HEK293 (cell line): ENCODE results near the gene TMEM79.

Source experiments
- CTCF ChIA-PET: fragments of 350-600 bp; formaldehyde crosslinking; extraction: SDS; loops from one replicate; lab custom pipeline; 2021; ENCODE audit warnings: antibody characterized with exemption; lab: Yijun Ruan, JAX
- POLR2A ChIA-PET: fragments of 300-600 bp; formaldehyde crosslinking; extraction: SDS; loops from one replicate; lab custom pipeline; 2020; ENCODE audit warnings: antibody characterized with exemption, inconsistent platforms; lab: Yijun Ruan, JAX
- H3K27ac ChIP-seq: fragments of 200-500 bp; sonication (Bioruptor generic); 2 replicates; pipeline ENCODE4 v1.5.1; 2014; ENCODE audit warnings: low read depth, low read length, control low read depth, inconsistent platforms; ENCODE audit errors: extremely low read depth
- H3K36me3 ChIP-seq, 2 experiments: fragments of 200-500 bp in 1 of 2; sonication (Bioruptor generic) in 1 of 2; 1 replicate in 1 of 2; 2 replicates in 1 of 2; pipeline ENCODE4 v1.5.1; 2014 to 2017; ENCODE audit warnings: inconsistent platforms in 2 of 2, low read length in 2 of 2; ENCODE audit not compliant: control insufficient read depth in 2 of 2, insufficient read depth in 1 of 2
- H3K4me1 ChIP-seq: fragments of 200-500 bp; sonication (Bioruptor generic); 2 replicates; pipeline ENCODE4 v1.5.1; 2014; ENCODE audit warnings: mild to moderate bottlenecking, low read length, inconsistent platforms; ENCODE audit not compliant: control insufficient read depth, insufficient read depth
- H3K4me3 ChIP-seq: 2 replicates; pipeline ENCODE4 v1.5.1; 2011; ENCODE audit warnings: low read depth, mild to moderate bottlenecking, control low read depth, low read length, moderate library complexity
- H3K9me3 ChIP-seq: fragments of 200-500 bp; sonication (Bioruptor generic); 2 replicates; pipeline ENCODE4 v1.5.1; 2014; ENCODE audit warnings: low read depth, low read length, inconsistent platforms; ENCODE audit not compliant: control insufficient read depth, insufficient read depth
- BCL11B ChIP-seq: fragments of 450-650 bp; formaldehyde crosslinking; IDR thresholded peaks from 2 replicates; pipeline ENCODE4 v1.5.1; 2016; ENCODE audit warnings: low read depth, missing biosample characterization, missing genetic modification characterization
- GLI4 ChIP-seq: fragments of 450-650 bp; formaldehyde crosslinking; IDR thresholded peaks from 2 replicates; pipeline ENCODE4 v1.5.1; 2016; ENCODE audit warnings: missing biosample characterization, missing genetic modification characterization
- GLIS1 ChIP-seq: fragments of 450-650 bp; formaldehyde crosslinking; IDR thresholded peaks from 2 replicates; pipeline ENCODE4 v1.5.1; 2016; ENCODE audit warnings: missing biosample characterization, missing genetic modification characterization
- IKZF3 ChIP-seq: fragments of 450-650 bp; IDR thresholded peaks from 2 replicates; pipeline ENCODE4 v1.5.0; 2018; ENCODE audit warnings: missing biosample characterization, mild to moderate bottlenecking, missing genetic modification characterization, moderate library complexity
- KLF8 ChIP-seq: fragments of 450-650 bp; formaldehyde crosslinking; IDR thresholded peaks from 2 replicates; pipeline ENCODE4 v1.5.1; 2016; ENCODE audit warnings: missing biosample characterization, missing genetic modification characterization
- MZF1 ChIP-seq: fragments of 450-650 bp; formaldehyde crosslinking; IDR thresholded peaks from 2 replicates; pipeline ENCODE4 v1.5.1; 2017; ENCODE audit warnings: missing biosample characterization, missing genetic modification characterization, borderline replicate concordance
- SCRT1 ChIP-seq: fragments of 450-650 bp; formaldehyde crosslinking; IDR thresholded peaks from 2 replicates; pipeline ENCODE4 v1.5.1; 2016; ENCODE audit warnings: missing biosample characterization, missing genetic modification characterization, borderline replicate concordance
- ZFP37 ChIP-seq: fragments of 450-650 bp; formaldehyde crosslinking; IDR thresholded peaks from 2 replicates; pipeline ENCODE4 v1.5.1; 2016; ENCODE audit warnings: missing biosample characterization, missing genetic modification characterization
- ZNF114 ChIP-seq: fragments of 450-650 bp; formaldehyde crosslinking; IDR thresholded peaks from 2 replicates; pipeline ENCODE4 v1.5.0; 2017; ENCODE audit warnings: missing biosample characterization, missing genetic modification characterization
- ZNF2 ChIP-seq: fragments of 450-650 bp; formaldehyde crosslinking; IDR thresholded peaks from 2 replicates; pipeline ENCODE4 v1.5.1; 2016; ENCODE audit warnings: missing biosample characterization, missing genetic modification characterization
- ZNF354C ChIP-seq: fragments of 450-650 bp; formaldehyde crosslinking; IDR thresholded peaks from 2 replicates; pipeline ENCODE4 v1.5.1; 2016; ENCODE audit warnings: missing biosample characterization, missing genetic modification characterization, low read depth, borderline replicate concordance
- ZNF394 ChIP-seq: fragments of 450-650 bp; formaldehyde crosslinking; IDR thresholded peaks from 2 replicates; pipeline ENCODE4 v1.5.1; 2016; ENCODE audit warnings: missing biosample characterization, missing genetic modification characterization, mild to moderate bottlenecking, moderate library complexity, borderline replicate concordance
- ZNF660 ChIP-seq: fragments of 450-650 bp; IDR thresholded peaks from 2 replicates; pipeline ENCODE4 v1.5.1; 2018; ENCODE audit warnings: missing biosample characterization, mild to moderate bottlenecking, missing genetic modification characterization
- ZNF670 ChIP-seq: fragments of 450-650 bp; formaldehyde crosslinking; IDR thresholded peaks from 2 replicates; pipeline ENCODE4 v1.5.1; 2016; ENCODE audit warnings: missing biosample characterization, missing genetic modification characterization, low read depth
- ZNF792 ChIP-seq: fragments of 450-650 bp; formaldehyde crosslinking; IDR thresholded peaks from 2 replicates; pipeline ENCODE4 v1.5.1; 2016; ENCODE audit warnings: missing biosample characterization, missing genetic modification characterization
- ZXDB ChIP-seq: fragments of 450-650 bp; formaldehyde crosslinking; IDR thresholded peaks from 2 replicates; pipeline ENCODE4 v1.5.1; 2016; ENCODE audit warnings: missing biosample characterization, missing genetic modification characterization
- TF ChIP-seq, protein P1 (sequence below): fragments of 450-650 bp; formaldehyde crosslinking; IDR thresholded peaks from 2 replicates; pipeline ENCODE4 v1.5.1; 2016; ENCODE audit warnings: missing biosample characterization, missing genetic modification characterization, borderline replicate concordance
- TF ChIP-seq, protein P2 (sequence below): fragments of 450-650 bp; formaldehyde crosslinking; IDR thresholded peaks from 2 replicates; pipeline ENCODE4 v1.5.1; 2017; ENCODE audit warnings: missing biosample characterization, missing genetic modification characterization
- TF ChIP-seq, protein P3 (sequence below): fragments of 450-650 bp; formaldehyde crosslinking; IDR thresholded peaks from 2 replicates; pipeline ENCODE4 v1.5.1; 2016; ENCODE audit warnings: missing biosample characterization, missing genetic modification characterization
- TF ChIP-seq, protein P4 (sequence below): fragments of 450-650 bp; formaldehyde crosslinking; IDR thresholded peaks from 2 replicates; pipeline ENCODE4 v1.5.1; 2016; ENCODE audit warnings: missing biosample characterization, missing genetic modification characterization
- TF ChIP-seq, protein P5 (sequence below): fragments of 450-650 bp; formaldehyde crosslinking; IDR thresholded peaks from 2 replicates; pipeline ENCODE4 v1.5.1; 2016; ENCODE audit warnings: missing biosample characterization, missing genetic modification characterization
- TF ChIP-seq, protein P6 (sequence below): fragments of 450-650 bp; formaldehyde crosslinking; IDR thresholded peaks from 2 replicates; pipeline ENCODE4 v1.5.1; 2016; ENCODE audit warnings: missing biosample characterization, missing genetic modification characterization

Gene TMEM79

DNA sequence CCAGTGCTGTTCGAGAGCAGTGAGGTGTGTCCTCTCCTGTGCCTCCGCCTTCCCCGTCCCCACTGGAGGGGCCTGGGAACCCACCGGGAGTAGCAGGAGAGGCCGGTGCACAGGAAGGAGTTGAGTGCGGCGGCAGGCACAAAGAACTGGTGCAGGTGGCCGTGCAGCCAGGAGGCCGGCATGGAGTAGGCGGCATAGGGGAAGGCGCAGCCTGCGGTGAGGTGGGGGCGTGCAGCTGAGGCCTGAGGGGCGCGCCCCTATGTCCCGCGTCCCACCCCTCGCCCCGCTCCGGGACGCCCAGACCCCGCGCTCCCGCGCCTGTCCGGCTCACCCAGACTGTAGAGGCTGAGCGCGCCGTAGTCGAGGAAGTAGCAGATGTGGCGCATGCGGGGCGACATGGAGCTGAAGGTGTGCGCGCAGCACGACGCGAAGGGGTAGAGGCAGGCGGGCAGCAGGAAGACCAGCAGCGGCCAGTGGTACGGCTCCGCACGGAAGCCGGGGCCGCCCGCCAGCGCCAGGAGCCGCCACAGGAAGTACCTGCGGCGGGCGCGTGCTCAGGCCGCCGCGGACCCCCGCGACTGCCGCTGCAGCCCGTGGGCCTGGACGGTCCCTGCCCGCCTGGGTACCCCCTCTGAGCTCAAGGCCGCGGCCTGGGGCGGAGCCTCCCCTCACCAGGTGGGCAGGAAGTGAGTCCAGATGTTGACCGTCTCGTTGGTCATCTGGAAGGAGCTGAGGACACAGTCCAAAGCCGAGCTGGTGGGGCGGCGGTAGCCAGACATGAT, 38.5 kb upstream of the TMEM79 start (continued):
- TF ChIP-seq, protein P1, sequence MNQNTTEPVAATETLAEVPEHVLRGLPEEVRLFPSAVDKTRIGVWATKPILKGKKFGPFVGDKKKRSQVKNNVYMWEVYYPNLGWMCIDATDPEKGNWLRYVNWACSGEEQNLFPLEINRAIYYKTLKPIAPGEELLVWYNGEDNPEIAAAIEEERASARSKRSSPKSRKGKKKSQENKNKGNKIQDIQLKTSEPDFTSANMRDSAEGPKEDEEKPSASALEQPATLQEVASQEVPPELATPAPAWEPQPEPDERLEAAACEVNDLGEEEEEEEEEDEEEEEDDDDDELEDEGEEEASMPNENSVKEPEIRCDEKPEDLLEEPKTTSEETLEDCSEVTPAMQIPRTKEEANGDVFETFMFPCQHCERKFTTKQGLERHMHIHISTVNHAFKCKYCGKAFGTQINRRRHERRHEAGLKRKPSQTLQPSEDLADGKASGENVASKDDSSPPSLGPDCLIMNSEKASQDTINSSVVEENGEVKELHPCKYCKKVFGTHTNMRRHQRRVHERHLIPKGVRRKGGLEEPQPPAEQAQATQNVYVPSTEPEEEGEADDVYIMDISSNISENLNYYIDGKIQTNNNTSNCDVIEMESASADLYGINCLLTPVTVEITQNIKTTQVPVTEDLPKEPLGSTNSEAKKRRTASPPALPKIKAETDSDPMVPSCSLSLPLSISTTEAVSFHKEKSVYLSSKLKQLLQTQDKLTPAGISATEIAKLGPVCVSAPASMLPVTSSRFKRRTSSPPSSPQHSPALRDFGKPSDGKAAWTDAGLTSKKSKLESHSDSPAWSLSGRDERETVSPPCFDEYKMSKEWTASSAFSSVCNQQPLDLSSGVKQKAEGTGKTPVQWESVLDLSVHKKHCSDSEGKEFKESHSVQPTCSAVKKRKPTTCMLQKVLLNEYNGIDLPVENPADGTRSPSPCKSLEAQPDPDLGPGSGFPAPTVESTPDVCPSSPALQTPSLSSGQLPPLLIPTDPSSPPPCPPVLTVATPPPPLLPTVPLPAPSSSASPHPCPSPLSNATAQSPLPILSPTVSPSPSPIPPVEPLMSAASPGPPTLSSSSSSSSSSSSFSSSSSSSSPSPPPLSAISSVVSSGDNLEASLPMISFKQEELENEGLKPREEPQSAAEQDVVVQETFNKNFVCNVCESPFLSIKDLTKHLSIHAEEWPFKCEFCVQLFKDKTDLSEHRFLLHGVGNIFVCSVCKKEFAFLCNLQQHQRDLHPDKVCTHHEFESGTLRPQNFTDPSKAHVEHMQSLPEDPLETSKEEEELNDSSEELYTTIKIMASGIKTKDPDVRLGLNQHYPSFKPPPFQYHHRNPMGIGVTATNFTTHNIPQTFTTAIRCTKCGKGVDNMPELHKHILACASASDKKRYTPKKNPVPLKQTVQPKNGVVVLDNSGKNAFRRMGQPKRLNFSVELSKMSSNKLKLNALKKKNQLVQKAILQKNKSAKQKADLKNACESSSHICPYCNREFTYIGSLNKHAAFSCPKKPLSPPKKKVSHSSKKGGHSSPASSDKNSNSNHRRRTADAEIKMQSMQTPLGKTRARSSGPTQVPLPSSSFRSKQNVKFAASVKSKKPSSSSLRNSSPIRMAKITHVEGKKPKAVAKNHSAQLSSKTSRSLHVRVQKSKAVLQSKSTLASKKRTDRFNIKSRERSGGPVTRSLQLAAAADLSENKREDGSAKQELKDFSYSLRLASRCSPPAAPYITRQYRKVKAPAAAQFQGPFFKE (tag by site-specific recombination) = no peak
- TF ChIP-seq ZNF670 (no peak), ZNF354C (no peak), GLI4 (no peak), ZNF660 (no peak), BCL11B (no peak), GLIS1 (tag by site-specific recombination) (no peak), ZNF394 (tag by site-specific recombination) (no peak), SCRT1 (no peak), ZNF792 (tag by site-specific recombination) (no peak)
- TF ChIP-seq, protein P2, sequence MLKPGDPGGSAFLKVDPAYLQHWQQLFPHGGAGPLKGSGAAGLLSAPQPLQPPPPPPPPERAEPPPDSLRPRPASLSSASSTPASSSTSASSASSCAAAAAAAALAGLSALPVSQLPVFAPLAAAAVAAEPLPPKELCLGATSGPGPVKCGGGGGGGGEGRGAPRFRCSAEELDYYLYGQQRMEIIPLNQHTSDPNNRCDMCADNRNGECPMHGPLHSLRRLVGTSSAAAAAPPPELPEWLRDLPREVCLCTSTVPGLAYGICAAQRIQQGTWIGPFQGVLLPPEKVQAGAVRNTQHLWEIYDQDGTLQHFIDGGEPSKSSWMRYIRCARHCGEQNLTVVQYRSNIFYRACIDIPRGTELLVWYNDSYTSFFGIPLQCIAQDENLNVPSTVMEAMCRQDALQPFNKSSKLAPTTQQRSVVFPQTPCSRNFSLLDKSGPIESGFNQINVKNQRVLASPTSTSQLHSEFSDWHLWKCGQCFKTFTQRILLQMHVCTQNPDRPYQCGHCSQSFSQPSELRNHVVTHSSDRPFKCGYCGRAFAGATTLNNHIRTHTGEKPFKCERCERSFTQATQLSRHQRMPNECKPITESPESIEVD = no peak
- TF ChIP-seq, protein P3, sequence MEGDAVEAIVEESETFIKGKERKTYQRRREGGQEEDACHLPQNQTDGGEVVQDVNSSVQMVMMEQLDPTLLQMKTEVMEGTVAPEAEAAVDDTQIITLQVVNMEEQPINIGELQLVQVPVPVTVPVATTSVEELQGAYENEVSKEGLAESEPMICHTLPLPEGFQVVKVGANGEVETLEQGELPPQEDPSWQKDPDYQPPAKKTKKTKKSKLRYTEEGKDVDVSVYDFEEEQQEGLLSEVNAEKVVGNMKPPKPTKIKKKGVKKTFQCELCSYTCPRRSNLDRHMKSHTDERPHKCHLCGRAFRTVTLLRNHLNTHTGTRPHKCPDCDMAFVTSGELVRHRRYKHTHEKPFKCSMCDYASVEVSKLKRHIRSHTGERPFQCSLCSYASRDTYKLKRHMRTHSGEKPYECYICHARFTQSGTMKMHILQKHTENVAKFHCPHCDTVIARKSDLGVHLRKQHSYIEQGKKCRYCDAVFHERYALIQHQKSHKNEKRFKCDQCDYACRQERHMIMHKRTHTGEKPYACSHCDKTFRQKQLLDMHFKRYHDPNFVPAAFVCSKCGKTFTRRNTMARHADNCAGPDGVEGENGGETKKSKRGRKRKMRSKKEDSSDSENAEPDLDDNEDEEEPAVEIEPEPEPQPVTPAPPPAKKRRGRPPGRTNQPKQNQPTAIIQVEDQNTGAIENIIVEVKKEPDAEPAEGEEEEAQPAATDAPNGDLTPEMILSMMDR (tag by site-specific recombination) = no peak

DNA sequence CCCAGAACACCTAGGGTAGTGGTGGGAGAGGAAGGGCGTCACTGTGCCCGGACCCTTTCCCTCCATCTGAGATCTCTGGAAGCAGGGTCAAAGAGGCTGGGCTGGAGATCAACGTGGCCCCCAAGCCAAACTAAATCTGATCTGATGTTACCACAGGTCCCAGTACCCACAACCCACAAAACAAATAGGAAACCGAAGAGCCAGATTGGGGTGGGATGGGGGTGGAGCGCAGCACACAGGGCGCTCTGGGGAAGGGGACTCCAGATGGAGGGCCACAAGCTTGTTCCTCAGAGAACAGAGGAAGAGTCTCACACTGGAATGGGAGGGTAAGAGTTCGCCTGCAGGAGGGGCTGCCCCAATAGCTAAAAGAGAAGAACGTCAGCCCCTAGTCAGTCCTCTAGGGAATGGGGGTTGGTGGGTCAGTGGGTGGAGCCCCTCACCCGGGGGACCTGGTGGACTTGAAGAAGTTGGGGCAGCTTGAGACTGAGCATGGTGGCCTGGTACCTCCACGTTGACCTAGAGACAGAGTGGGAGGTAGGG, 37.8 kb upstream of the TMEM79 start:
- H3K4me3 ChIP-seq = no peak overlapping the region
- H3K4me1 ChIP-seq = no peaks in the 10 kb centered on the region
- TF ChIP-seq KLF8 (tag by site-specific recombination) (no peak), ZNF114 (tag by site-specific recombination) (no peak), ZFP37 (no peak), ZXDB (tag by site-specific recombination) (no peak), IKZF3 (tag by site-specific recombination) (no peak), MZF1 (tag by site-specific recombination) (no peak), ZNF2 (tag by site-specific recombination) (no peak)
- TF ChIP-seq, protein P4, sequence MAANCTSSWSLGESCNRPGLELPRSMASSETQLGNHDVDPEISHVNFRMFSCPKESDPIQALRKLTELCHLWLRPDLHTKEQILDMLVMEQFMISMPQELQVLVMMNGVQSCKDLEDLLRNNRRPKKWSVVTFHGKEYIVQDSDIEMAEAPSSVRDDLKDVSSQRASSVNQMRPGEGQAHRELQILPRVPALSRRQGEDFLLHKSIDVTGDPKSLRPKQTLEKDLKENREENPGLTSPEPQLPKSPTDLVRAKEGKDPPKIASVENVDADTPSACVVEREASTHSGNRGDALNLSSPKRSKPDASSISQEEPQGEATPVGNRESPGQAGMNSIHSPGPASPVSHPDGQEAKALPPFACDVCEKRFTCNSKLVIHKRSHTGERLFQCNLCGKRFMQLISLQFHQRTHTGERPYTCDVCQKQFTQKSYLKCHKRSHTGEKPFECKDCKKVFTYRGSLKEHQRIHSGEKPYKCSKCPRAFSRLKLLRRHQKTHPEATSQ (tag by site-specific recombination) = no peak
- TF ChIP-seq, protein P5, sequence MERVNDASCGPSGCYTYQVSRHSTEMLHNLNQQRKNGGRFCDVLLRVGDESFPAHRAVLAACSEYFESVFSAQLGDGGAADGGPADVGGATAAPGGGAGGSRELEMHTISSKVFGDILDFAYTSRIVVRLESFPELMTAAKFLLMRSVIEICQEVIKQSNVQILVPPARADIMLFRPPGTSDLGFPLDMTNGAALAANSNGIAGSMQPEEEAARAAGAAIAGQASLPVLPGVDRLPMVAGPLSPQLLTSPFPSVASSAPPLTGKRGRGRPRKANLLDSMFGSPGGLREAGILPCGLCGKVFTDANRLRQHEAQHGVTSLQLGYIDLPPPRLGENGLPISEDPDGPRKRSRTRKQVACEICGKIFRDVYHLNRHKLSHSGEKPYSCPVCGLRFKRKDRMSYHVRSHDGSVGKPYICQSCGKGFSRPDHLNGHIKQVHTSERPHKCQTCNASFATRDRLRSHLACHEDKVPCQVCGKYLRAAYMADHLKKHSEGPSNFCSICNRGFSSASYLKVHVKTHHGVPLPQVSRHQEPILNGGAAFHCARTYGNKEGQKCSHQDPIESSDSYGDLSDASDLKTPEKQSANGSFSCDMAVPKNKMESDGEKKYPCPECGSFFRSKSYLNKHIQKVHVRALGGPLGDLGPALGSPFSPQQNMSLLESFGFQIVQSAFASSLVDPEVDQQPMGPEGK = peak; percentile 30; the same call in 1 of the 2 replicates
- TF ChIP-seq, protein P6, sequence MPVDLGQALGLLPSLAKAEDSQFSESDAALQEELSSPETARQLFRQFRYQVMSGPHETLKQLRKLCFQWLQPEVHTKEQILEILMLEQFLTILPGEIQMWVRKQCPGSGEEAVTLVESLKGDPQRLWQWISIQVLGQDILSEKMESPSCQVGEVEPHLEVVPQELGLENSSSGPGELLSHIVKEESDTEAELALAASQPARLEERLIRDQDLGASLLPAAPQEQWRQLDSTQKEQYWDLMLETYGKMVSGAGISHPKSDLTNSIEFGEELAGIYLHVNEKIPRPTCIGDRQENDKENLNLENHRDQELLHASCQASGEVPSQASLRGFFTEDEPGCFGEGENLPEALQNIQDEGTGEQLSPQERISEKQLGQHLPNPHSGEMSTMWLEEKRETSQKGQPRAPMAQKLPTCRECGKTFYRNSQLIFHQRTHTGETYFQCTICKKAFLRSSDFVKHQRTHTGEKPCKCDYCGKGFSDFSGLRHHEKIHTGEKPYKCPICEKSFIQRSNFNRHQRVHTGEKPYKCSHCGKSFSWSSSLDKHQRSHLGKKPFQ (tag by site-specific recombination) = no peak

More for the DNA sequence above, 37.8 kb upstream of the TMEM79 start:
- Histone ChIP-seq H3K36me3 (peaks cover 0 to 33% of the 10 kb centered on the region in 2 experiments; a peak in 1 of 3 replicates), H3K27ac (no peak overlapping the region), H3K9me3 (no peaks in the 10 kb centered on the region)
- ChIA-PET POLR2A (interaction anchor here (1.1 kb wide), 1 partner anchor 29 kb away, joined by 3 read pairs; no protein-coding TSS in a partner anchor), CTCF (interaction anchor here (0.7 to 1.6 kb wide), 3 partner anchors 17 to 105 kb away, joined by 3 to 4 read pairs (median 4); no protein-coding TSS in a partner anchor)
